T-helper 2 cell treated with Interferon-gamma antibody and Interleukin-4, amounts not matched to agents 100 ng/mL and 5 ng/mL, for 36 hours (primary cell): ENCODE measurements around the gene SLC39A1. TPM values are rescaled to one million over a fixed set of nuclear protein-coding genes. Genes with fewer than 3 reads are reported as not detected.
"Not testable (repeated sequence)": the region's sequence is repeated elsewhere in the genome, so short reads cannot be mapped to it uniquely, and the experiment has no call there.

ENCODE experiments used
- intact Hi-C: fragments of 100-400 bp; cut with micrococcal nuclease; formaldehyde crosslinking; loops from one replicate; pipeline ENCODE4 v1.15.1; 2023
- total RNA-seq: library from RNA; stranded (reverse); gene quantifications from 2 replicates; pipeline ENCODE4 v1.2.3, GENCODE V29; 2022

The SLC39A1 gene
- total RNA-seq, 1 donor from 2014 or later, result 44.1 TPM

DNA sequence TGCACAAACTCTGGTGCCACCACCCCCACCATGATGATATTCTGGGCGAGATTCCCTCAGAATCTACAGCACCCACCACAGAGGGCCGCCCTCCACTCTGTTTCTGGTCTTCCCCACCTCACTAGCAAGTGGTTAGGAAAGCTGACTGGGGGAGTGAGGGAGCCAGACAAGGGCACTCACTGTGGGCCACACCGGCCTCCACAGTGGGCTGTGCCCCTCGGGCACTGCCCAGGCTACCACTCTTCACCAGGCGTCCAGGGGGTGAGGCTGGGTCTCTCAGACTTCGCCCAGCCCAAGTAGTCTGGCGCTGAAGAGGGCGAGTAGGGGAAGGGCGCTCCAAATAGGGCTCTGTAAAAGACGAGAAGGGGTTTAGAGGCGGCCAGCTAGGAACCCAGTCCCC lies 29.4 kb downstream of the SLC39A1 start:
- intact Hi-C loops, result no loop called here

DNA sequence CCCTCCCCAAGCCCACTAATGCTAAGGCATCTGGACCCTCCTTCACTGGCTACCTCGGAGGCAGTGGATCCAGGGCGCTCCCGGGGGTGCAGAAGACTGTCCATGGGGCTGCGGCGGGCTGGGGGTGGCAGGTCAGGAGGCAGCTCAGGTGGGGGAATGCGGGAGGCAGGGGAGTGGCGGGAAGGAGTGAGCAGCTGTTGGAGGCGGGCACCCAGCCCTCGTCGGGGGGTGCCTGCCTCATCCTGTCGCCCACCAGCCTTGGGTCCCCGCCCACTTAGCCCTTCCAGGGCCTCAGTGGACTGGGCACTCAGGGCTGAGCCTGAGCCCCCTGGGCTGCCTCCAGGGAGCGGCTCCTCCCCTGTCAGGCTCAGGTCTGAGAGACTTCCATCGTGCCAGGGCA lies 29.9 kb downstream of the SLC39A1 start:
- intact Hi-C loops, result no loop called here

DNA sequence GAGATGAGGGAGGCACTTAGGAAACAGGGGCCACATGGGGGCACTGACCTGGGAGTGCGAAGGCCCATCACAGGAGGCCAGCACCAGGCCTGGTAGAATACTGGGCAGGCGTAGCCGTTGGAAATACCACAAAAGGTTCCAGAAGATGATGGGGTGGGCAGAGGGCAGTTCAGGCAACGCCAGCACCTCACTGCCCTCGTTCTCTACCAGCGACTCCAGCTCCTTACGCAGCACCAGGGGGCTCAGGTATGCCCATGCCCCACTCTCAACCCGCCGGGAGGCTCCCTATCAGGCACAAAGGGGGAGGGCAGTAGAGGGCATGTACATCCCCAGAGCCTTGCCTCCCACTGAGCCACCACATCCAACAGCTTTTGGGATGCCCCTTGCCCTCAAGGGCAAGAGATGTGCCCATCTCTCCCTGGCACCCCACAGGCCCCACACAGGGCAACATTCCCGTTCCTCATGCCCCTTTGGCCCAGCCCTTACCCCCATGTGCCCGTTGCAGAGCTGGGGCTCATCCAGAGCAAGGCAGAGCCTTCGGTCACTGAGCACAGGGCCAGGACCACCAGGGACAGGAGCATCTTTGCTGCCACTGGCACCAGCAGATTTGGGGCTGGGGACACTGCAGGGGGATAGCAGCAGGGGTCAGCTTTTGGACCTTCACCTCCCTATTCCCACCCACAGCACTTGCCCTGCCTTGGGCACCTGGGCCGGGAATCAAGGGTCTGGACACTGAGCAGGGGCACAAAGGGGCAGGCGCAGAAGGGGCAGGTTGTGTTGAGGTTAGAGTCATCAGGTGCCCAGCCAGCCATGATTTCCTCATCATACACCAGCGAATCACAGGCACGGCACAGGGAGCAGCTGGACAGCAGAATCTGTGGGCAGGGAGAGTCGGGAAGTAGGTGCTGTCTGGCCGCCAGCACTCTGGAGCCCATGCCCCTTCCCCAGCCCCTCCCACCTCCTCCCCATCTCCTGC lies 30.9 kb downstream of the SLC39A1 start:
- intact Hi-C loops, result no loop called here

DNA sequence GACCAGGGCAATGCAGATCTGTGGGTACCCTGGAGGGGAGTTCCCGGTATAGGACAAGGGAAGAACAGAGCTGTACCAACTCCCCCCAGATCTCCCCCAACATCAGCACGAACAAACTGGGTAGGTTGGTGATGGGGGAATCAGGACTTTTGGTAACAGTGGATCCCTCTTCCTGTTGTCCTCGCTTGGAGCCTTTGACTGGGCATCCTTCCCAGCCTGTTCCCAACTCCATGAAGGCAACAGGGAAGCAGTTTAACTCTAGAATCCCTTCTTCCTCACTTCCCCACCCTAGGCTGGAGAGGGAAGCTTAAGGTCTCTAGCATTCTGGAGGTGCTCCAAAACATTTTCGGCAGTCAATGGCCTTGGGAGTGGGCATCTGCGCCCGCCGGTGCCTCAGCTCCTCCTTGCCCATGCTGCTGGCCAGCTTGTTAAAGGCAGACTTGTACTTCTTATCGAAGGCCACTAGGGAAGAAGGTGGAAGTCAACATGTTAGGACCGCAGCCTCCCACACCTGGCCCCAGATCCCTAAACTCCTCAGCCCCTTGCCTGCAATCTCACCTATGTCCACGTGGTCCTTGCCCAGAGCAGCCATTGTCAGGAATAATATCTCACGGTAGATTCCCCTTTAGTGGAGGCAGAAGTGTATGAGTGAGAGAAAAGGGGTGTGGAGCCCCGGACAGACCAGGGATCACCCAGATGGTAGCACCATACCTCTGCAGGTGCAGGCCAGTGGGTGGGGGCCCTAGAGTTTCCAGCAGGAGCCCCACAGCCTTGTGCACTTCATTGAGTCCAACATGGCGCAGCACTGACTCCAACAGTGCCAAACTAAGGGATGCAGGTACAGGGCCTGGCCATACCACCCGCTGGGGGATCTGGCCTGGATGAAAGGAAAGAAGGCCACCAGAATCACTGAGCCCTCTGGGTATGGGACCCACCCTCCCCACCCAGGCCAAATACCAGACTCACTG lies 33.1 kb downstream of the SLC39A1 start:
- intact Hi-C loops, result loop anchor here (10.0 kb wide), 1 partner anchor 65 kb away; no protein-coding TSS in a partner anchor

DNA sequence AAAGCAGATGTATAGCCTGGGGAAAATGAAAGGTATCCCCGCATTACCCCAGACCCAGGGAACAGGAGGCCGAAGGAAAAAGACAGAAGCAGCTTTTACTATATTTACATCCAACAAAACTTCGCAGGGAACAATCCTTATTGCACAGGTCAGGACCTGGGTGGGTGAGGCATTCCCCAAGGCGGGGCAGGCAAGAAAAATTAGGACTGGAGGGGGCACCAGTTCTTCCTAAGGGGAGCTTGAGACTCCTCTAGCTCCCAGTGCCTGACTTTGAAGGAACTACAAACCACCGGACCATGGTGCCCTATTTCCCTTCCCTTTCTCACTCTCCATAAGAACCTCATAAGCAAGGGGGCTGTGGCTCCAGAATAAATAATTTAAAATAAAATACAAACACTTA lies 33.9 kb downstream of the SLC39A1 start:
- intact Hi-C loops, result loop anchor here (10.0 kb wide), 1 partner anchor 65 kb away; no protein-coding TSS in a partner anchor

DNA sequence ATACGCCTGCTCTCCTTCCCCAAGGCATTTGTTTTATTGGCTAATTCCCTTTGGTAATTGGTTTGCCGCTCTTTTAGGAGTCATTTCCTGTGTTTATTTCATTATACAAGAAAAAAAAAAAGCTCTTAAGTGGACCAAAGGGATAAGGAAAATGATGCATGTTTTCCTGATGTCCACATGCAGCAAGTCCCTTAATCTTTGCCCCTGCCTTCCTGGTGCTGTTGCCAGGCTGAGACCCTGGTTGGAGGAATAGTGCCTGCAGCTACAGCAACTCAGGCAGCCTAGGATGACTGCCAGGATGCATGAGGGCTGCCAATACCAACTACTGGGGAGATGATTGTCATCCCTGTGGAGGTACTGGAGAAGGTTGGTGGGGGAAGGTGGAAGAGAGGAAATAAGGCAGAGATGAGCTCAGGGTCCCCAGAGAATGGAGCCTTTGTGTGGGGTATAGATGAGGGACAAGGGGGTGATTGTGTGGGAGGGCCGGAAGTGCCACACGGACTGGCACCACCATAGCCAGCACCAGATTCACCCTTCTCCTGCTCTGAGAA lies 34.5 kb downstream of the SLC39A1 start:
- intact Hi-C loops, result loop anchor here (10.0 kb wide), 1 partner anchor 64 kb away; no protein-coding TSS in a partner anchor

DNA sequence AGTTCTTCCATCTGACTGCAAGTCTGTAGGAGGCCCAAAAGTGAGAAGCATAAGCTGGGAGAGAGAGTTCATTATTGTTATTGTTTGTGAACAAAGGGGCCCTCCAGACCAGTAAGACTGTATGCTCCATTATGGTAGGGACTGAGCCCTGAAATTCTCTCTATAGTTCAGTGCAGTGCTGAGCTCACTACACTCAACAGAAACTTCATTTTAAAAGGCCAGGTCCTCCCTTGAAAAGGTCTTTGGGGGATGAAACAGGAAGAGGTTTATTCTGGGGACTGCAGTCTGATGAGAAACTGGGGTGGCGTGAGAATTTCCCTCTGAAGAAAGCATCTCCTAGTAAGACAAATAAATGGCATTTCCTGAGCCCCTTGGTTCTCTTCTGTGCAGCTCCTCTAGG lies 35.1 kb downstream of the SLC39A1 start:
- intact Hi-C loops, result loop anchor here (10.0 kb wide), 1 partner anchor 63 kb away; no protein-coding TSS in a partner anchor

DNA sequence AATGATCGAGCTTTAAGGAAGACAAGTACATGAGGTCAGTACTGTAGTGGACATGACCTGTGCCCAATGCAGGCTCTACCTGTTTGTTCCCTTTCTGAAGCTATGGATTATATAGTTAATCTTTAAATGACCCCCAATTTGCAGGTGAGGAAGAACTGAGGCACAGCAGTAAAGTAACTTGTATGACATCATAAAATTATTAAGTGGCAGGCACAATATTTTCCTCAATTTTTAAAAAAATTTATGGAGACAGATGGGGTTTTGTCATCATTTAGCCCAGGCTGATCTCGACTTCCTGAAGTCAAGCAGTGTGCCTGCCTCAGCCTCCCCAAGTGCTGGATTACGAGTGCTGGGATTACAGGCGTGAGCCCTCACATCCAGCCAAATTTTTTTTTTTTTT lies 36.9 kb downstream of the SLC39A1 start:
- intact Hi-C loops, result loop anchor here (10.0 kb wide), 1 partner anchor 62 kb away; no protein-coding TSS in a partner anchor

DNA sequence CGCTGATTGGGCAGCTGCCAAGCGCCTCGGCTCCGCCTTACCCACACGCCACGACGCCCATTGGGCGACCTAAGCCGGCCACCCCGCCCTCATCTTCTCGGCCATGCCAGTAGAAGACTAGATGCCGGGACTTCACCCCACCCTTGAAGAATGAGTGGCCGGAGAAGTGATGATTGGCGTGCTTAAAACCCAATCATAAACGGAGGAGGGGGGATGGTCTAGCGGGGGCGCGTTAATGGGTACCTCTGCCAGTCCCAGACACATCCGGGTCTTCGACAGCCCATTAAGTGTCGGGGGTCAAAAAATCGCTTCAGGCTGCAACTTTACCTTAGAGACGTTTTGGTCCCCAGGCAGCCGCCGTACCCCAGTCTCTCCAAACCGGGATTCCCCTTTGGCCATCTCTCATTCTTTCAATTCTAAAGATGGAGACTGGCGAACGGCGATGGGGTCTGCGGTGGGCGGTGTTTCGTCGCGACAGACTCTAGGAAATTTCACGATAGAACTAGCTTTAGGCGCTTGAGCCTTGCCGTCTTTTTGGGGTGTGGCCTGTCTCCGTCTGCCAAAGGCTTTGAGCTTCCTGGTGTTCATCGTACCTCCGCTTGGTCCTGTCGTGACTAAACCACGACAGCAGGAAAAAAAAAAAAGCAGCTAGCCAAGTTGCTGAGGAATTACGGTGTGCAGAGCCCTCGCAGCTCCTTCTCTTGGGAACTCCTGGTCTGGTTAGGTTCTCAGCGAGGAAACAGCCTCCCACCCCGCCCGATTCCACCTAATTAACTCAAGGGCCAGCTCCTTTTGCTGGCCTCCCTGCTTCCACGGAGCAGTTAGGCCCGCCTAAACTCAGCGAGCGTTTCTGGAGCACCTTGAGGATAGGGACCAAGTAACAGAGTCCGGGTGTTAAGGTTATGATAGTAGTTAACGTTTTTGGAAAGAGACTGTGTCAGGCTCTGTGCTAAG lies 40.1 kb downstream of the SLC39A1 start, which contains the start of gene GATAD2B:
Gene GATAD2B, minus strand, starts transcription at position 1 of the 954 bp plus-strand sequence. CDS start 94,625 bp downstream, outside the sequence.
- intact Hi-C loops, result loop anchor here (1.0 to 10.0 kb wide), 9 partner anchors 22 to 349 kb away; partner anchors contain the start of genes CRTC2, HAX1, RPS27 and SLC39A1

DNA sequence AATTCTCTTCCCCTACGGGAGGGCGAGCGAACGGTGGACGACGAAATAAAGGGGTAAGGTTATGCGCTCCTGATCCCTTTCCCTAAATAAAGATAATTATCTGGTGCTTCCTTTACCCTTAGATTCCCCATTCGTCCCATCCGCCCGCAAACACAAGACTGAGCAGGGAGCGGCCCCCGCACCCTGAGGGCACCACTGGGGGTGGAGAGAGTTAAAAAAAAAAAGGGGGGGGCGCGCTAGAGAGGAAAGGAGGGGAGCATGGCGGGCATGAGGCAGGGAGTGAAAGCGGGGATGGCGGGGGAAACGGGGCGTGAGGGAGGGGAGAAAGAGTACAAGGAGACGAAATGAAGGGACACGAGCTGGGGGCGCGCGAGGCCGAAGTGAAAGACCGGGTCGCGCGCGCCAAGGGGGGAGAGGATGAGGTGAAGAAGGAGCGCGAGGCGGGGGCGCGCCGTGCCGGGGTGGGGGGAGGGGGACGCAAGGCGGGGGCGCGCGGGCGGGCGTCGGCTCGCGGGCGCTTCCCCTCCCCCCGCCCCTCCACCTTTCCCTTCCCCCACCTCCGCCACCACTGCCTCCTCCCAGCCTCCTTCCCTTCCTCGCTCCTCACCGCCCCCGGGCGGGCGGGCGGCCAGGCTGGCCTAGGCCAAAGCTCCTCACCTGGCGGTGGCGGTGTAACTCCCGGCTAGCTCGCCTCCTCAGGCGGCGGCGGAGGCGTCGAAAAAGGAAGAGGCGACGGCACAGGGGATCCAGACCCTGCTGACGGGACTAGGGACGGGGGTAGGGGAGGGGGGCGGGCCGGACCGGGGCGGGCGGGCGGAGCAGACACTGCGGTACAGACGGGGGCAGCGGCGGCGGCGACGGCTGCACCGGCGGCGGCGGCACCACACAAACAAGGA lies 41.0 kb downstream of the SLC39A1 start:
- intact Hi-C loops, result loop anchor here (2.0 to 10.0 kb wide), 3 partner anchors 58 to 140 kb away; no protein-coding TSS in a partner anchor

DNA sequence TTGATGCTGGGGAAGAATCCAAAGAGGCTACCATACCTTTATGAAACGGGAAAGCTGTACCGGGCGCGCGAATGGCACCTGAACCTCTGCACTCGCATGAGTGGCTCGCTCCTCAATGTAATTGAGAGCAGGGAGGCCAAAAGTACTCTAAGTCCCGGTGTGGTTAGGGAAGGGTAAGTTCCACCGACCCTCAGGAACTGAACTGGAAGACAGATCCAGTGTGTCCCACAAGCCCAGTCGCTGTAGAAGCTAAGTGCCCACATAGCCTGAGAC lies 41.6 kb downstream of the SLC39A1 start:
- intact Hi-C loops, result loop anchor here (2.0 to 10.0 kb wide), 3 partner anchors 57 to 139 kb away; no protein-coding TSS in a partner anchor

DNA sequence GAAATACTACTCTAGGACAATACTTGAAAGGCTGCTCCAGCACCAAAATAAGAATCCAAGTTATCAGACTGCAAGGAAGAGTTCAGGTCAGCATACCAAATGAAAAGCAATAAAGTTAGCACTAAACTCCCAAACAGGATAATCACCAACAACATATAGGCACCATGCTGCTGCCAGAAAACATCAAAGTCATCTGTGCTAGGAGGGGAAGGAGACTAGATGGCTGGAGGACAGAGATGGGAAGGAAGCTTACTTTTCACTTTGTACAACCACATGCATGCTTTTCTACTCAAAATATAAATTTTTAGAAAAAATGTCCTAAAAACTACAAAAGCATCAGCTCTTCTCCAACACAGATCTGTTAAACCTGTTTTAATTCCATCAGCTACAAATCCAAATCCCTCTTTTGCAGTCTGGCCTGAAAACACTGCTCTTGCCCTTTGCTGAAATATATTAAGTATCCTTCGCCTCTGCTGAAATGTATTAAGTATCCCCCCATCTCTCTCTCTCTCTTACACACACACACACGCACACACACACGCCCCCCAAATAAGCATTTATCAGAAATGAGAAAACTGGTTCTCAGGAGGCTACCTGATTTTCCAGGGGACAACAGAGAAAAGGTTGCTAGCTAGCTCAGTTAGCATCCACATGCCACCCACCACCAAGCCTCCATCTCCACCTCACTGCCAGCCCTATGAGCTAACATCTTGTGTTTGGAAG lies 42.1 kb downstream of the SLC39A1 start:
- intact Hi-C loops, result loop anchor here (5.0 to 10.0 kb wide), 2 partner anchors 56 to 139 kb away; no protein-coding TSS in a partner anchor

DNA sequence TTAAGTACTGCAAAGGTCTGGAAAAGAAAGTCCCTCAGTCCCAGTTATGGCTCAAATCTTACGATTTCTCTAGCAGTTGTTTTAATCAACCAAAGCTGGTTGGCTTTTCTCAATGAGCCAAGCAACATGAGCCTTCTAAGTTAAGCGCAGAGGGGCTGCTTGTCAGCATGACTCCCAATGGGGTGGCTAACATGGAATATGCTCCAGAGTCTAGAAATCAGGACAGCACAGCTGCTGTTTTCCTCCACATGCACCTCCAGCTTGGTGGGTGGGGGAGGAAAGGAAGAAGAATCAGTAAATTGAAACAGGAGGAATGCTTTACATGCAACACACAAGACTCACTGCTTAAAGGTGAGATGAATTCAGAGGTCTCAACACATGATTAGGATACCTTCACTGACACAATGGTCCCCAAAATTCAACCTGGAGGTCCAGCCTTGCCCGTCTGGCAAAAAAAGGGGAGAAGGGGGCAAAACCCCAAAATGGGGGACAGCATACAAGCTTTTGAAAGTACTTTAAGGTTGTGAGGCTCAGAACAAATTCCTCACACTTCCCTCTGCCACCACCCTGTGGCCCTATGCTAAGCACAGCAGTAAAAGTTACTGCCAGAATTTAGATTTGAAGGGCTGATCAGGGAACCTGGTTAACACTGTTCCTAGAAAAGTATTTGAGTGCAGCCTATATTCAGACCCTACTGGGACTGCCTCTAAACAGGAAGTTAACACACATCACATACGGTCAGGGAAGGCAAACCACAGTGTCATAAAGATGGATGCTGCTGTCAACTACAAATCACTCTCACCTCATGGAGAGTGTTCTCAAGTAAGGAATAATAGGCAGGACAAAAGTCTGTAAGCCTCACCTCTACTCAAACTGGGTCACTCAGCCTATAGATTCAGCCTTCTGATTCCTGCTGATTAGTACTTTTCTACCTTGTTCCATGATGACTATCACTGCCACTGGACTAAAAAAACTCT lies 43.2 kb downstream of the SLC39A1 start:
- intact Hi-C loops, result loop anchor here (1.0 to 10.0 kb wide), 3 partner anchors 55 to 138 kb away; no protein-coding TSS in a partner anchor

DNA sequence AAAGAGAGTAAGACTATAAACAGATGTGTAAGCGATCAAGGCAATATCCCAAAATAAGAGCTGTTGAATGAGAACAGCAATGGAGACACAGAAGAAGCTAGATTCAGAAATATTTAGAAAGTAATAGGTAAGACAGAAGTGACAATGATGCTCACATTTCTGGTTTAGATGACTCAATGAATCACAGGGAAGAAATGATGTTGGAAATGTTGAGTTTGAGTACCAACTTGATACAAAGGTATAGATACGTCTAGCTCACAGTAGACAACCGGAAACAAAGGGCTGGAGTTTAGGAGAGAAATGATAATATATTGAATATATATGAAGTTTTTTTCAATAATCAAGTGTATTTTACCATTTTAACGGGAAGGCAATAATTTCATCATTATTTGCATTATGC lies 47.0 kb downstream of the SLC39A1 start:
- intact Hi-C loops, result no loop called here

DNA sequence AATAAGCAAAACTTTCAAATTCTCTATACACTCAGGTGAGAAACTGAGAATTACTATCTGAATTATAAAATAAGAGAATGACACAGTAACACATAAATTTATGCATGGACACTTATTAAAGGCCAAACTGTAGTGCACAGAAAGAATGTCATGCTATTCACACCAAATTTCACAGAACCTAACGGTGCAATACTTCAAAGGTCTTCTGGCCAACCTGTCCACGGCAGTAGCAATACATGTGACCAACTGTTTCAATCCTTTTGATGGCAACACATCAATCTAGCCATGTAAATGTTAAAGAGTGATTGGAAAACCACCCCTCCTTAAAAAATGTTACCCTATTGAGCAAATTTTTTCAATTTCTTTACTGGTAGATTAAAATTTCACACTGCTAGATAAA lies 51.0 kb downstream of the SLC39A1 start:
- intact Hi-C loops, result no loop called here

DNA sequence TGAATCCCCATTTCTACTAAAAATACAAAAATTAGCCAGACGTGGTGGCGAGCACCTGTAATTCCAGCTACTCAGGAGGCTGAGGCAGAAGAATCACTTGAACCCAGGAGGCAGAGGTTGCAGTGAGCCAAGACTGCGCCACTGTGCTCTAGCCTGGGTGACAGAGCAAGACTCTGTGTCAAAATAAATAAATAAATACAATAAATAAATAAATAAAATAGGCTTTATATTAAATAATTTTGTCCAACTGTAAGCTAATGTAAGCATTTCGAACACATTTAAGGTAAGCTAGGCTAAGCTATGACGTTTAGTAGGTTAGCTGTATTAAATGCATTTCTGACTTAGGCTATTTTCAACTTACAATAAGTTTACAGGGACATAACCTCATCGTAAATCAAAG lies 52.8 kb downstream of the SLC39A1 start:
- intact Hi-C loops, result not testable (repeated sequence)
